Activated gamma-delta T cell treated with anti-CD3 and anti-CD28 coated beads, Interleukin-2, amount 50 U/mL, for 16 hours (primary cell): ENCODE results near the gene EYS.
"Not testable (repeated sequence)": the region's sequence is repeated elsewhere in the genome, so short reads cannot be mapped to it uniquely, and the experiment has no call there.

ENCODE experiments used
- DNase-seq: peaks from one replicate; pipeline ENCODE4 v3.0.0-alpha.2; 2020; ENCODE audit warnings: low read depth

Gene EYS

DNA sequence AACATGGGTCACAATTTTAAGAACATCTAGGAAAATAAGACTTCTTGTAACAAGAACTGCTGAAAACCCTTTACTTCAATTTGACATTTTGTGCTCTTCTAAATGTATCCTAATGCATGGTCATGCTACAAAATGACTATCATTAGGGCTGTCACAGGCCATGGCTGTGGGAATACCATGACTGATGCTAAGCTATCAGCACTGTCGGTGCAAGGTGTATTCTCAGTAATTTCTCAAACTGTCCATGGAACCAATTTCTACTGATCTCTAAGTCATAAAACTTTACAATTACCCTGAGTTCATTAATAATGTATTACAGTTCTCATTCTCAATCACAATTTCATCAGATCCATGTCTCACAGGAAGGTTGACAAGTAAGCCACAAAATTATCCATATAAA, 625.3 kb downstream of the EYS start:
- no peak for DNase-seq

- no peak for DNase-seq
These were observed 631.3 kb downstream of the EYS start for GRCh38 chr6:65075705-65076230.

DNA sequence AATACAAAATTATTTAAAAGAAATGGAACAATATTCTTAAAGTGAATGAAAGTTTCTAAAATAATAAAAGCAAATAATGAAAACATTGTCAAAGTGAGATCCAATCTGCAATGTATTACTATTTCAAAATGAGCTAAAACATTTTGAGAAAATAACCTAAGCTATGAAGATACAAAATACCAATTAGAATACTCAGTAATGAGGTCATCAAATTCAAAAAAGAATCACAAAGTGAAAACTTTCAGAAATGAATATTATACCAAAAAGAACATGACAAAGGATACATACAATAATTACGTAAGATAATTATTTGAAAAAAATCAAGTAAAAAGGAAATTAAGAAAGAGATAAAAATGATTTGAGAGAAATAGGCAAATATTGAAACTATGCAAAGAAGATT, 634.5 kb downstream of the EYS start:
- DNase-seq: no peak

- DNase-seq: no peak
These were observed 635.5 kb downstream of the EYS start for GRCh38 chr6:65071480-65071879.

DNA sequence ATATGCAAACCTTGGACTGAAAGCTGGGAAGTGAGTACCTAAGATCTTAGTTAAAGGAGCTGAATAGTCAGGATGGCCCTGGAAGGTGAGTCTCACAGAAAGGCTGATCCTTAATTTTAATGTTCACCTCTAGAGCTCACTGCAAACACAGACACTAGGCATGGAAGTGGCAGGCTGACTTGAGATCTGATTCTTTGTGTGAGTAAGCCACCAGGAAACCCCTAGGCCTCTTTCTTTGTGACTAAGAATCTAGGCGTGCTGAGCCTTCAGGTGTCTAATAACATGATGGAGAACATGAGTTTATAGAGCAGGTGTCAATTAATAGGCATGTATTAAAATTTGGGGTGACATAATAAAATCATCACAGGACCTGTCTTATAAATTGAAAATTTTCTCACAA, 642.2 kb downstream of the EYS start:
- DNase-seq: no peak

- no peak for DNase-seq
These were observed 647.5 kb downstream of the EYS start for GRCh38 chr6:65059568-65059967.

DNA sequence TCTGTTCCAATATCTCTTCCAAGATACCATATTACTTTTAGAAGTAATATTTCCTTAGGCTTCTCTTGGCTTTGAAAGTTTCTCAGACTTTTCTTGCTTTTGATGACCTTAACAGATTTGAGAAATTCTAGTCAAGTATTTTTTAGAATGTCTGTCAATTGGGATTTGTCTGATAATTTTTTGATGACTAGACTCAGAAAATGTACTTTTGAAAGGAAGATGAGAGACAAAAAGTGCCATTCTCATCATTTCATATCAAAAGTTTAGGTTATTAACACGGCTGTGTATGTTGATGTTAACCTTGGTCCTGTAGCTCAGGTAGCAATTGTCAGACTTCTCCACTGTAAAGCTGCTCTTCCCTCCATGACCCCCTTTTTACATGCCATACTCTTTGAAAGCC, 651.5 kb downstream of the EYS start:
- no peak for DNase-seq

GRCh38 chr6:65052626-65053025, 654.4 kb downstream of the EYS start:
- DNase-seq: no peak

DNA sequence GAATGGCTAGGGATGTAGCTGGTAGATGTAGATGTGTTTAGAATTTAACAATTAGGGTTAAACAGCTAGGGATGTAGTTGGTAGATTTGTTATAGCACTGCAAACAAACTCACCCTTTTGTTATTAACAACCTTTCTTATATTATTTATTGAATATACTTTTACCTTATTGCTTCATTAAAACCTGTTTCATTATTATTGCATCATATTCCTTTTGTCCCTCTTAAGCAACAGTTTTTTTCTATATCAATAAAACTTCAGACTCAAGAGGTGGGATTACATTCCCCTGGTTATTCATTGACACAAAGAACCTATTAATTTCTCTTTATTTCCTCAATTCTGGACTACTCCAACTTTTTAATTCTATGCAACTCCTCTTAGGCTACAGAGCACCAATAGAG, 661.2 kb downstream of the EYS start:
- no peak for DNase-seq

DNA sequence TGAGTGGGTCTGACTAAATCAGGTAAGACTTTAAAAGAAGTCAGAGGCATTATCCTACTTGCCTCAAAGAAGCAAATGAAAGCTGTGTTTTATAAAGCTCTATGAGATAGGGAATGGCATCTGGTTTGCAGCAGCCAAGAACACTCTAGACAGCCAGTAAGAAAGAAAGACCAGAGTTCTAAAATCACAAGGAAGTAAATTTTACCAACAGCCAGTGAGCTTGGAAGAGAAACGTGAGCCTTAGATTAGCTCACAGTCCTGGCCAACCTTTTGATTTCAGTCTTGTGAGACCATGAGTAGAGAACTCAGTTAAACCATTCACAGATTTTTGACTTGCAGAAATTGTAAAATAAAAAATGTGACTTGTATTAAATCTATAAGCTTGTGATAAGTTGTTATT, 693.0 kb downstream of the EYS start:
- no peak for DNase-seq

DNA sequence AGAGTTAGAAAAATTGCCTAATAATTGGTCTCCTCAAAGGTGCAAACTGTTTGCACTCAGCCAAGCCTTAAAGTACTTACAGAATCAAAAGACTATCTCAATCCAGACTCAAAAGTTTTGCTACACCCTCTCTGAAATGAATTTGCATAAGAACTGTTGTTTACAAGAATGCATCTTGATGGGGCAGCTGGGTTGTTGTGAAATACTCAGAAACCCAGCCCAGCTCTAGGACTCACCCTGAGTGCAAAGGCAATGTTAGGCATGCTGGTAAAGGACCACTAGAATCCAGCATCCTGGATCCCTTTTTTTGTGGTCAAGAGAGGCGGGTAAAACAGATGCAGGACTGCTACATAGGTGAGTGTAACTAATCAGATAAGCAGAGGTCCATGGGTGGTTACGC, 700.2 kb downstream of the EYS start:
- no peak for DNase-seq

DNA sequence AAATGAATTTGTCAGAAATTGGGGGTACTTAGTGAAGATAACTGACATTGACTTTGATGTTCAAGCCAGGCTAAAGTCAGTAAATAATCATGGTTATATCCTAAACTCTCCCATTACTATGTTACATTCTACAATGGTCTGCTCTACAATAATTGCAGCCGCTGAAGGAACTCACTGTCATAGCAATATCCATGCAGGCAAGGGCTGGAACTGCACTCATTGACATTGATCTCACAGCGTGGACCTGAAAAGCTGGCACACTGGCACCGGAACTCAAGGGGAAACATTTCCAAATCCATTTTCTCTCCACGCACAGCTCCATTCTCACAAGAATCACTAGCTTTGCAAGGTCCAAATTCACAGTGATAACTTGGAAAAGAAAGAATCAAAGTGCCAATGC, 702.7 kb downstream of the EYS start:
- no peak for DNase-seq

DNA sequence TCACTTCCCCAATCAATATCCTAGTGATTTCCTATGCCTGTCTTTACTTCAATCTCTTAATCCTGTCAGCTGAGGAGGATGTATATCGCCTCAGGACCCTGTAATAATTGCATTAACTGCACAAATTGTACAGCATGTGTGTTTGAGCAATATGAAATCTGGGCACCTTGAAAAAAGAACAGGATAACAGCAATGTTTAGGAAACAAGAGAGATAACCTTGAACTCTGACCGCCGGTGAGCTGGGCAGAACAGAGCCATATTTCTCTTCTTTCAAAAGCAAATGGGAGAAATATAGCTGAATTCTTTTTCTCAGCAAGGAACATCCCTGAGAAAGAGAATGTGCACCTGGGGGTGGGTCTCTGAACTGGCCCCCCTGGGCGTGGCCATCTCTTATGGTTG, 704.1 kb downstream of the EYS start:
- DNase-seq: not testable (repeated sequence)

DNA sequence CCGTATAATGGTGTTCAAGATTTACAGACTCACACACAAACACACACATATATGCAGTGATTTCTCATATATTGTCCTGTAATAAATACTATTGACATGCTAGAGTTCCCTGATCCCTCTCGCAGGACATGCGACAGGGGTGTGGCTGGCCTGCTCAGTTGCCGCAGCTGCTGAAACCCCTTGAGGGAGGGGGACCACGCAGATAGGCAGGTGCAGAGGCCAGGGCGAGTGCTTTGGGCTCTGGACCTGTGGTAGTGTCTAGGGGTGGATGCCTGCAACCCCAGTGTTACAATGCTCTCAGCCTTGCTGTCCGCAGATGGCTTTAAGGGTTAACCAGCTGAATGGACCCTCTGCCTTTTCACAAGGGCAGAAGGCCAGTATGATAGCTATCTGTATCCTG, 706.2 kb downstream of the EYS start:
- no peak for DNase-seq

DNA sequence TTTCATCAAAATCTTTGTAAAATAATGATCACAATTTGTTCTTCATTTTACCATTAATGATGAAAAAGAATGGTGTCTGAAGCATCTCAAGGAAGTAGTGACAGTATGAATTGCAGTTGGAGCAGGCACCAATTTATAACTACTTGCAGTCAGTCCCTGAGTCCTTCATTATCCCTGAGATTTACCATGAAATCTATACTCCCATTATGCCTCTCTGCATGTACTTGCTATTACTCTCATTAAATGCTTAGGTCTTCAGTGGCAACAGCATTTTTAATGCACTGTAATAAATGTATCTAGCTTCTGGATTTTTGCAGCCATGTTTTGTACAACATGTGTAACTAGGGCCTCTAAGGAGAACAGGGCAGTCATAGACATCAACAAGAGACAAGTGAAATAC, 708.8 kb downstream of the EYS start:
- DNase-seq: no peak

GRCh38 chr6:64996301-64996700, 710.7 kb downstream of the EYS start:
- DNase-seq: no peak

DNA sequence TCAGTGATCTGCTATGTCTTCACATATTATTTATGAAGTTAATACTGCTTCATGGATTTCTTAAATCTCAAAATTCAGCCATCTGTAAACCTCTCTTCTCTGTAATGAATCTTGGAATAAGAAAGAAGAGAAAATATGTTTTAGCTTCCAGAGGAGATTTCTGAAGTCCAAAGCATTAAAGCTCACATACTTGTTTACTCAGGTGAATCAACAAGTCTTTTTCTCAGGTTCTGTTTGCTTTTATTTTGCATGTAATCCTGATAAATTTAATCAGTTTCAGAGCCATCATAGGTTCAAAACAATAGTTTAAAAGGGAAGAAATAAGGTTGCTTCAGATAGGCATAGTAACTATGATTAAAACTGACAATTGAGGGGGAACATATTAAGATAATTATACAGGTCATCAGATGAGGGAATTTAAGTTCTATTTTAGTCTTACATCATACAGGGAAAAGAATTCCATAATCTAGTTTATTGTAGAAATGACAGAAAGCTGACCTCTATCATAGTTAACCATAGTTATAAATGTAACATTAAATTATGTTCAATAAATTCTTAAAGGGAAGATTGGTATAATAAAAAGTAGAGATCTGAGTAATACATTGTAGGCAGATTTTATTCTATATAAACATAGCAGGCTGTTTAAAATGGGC, 716.2 kb downstream of the EYS start:
- DNase-seq: no peak

DNA sequence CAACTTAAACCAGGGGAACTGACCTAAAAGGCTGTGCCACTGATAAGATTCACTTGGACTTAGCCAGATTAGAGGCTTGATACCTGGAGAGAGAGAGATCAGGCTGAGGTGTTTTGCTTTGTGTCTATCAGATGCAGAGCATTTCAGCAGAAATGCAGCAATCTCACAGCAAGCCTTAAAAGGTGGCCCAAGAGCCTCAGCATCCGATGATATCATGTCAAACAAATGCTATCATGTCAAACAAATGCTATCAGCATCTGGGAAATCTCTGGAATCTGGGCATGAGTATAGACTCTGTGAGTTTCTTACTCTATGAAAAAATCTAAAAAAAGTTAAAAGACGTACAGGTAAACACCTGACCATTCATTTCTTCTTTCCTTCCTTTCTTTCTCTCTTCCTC, 718.9 kb downstream of the EYS start:
- no peak for DNase-seq

GRCh38 chr6:64987066-64987465, 720.0 kb downstream of the EYS start:
- no peak for DNase-seq

DNA sequence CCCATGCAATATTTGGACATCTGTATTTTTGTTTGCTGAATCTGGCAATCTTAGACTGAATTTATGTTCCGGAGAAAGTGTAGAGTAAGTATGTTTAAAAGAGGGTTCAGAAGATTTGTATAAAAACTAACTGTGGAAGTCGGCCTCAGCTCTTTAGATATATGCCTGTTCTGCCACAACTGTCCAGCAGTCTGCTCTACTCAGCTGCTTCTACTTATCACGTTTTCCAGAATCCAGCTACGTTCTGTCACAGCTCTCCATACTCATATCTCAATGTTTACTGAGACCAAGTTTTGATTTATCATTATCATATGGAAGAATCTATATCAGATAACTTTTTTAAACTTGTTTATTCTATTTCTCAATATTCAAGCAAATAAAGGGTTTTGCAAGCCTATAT, 721.3 kb downstream of the EYS start:
- DNase-seq: no peak

DNA sequence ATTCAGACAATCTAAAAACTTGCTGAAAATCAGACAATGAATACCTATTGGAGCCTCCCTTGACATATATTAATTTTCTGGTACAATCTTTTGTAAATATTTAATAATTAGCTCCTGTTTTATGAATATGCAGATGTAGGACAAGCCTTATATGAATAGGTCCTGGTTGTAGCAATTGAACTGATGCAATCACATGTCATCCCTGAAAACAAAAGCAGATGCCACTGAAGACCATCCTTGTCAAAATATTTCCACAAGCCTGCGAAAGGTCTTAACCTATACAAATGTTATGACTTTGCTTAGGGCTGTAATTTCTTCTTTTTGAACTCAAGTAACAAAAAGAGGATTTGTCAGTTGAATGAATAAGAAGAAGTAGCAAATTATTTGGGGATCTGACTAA, 722.1 kb downstream of the EYS start:
- DNase-seq: no peak

- DNase-seq: no peak
These were observed 723.9 kb downstream of the EYS start for GRCh38 chr6:64983089-64983488.

- DNase-seq: no peak
These were observed 733.9 kb downstream of the EYS start for GRCh38 chr6:64973142-64973541.

DNA sequence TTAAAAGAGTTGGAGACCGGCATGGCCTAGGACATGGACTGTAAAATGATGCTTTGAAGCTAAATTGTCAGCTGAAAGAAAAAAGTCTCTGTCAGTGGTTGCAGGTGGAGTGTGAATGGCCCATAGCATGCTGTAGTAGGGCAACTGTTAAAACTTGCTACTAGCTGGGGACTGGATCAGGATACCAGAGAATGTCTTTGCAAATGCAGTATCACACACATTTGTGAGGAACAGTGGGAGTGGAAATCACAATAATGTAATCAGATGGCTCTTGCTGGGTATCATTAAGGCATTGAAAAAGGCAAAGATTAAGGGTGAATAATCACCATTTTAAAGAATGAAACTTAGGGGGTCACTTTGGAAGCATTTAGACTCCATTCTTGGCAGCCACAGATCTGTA, 737.9 kb downstream of the EYS start:
- no peak for DNase-seq

- DNase-seq: no peak
These were observed 751.6 kb downstream of the EYS start for GRCh38 chr6:64955435-64955848.
